ENCODE measurements around the gene ITGA1.

GRCh38 chr5:52754051-52754450 is 33.7 kb upstream of the ITGA1 start:
- no peak for TF ChIP-seq POLR2A (IDR thresholded peaks at IDR 0.05)
- no peak for TF ChIP-seq CTCF (IDR thresholded peaks at IDR 0.05)
